Tracheal epithelial cell (primary cell): ENCODE measurements around the gene SEC24C. TPM values are rescaled to one million over a fixed set of nuclear protein-coding genes. Genes with fewer than 3 reads are reported as not detected.

Experiments used
- total RNA-seq: library from RNA; depleted of rRNA; stranded (reverse); fragments of >200 nt; gene quantifications from 2 replicates; pipeline ENCODE4 v1.2.1, GENCODE V29; 2014

SEC24C gene
- total RNA-seq = 45.6 and 52.1 TPM in 2 replicates

GRCh38 chr10:73743905-73744663 is at the start of gene SEC24C:
Gene SEC24C, plus strand, starts transcription at chr10:73744372. Its CDS starts 2,461 bp downstream, at chr10:73746833.

GRCh38 chr10:73697675-73698159 is 46.5 kb upstream of the SEC24C start, which contains the start of gene AGAP5:
Gene AGAP5, minus strand, starts transcription at chr10:73698109. Its CDS starts 354 bp downstream, at chr10:73697755.

GRCh38 chr10:73781879-73782748 is 37.9 kb downstream of the SEC24C start, which contains the start of gene CHCHD1:
Gene CHCHD1, plus strand, starts transcription at chr10:73782048. Its CDS starts 28 bp downstream, at chr10:73782076.

GRCh38 chr10:73785211-73785720 is 41.1 kb downstream of the SEC24C start, which contains the start of gene ZSWIM8:
Gene ZSWIM8, plus strand, starts transcription at chr10:73785606. Its CDS starts 273 bp downstream, at chr10:73785879.

Other genes starting within 250 kb of the SEC24C start
- 19.2 and 19.8 TPM in 2 replicates for gene PPP3CB, start 248.3 kb upstream of the SEC24C start, total RNA-seq
- 10.4 and 17.6 TPM in 2 replicates for gene USP54, start 153.0 kb upstream of the SEC24C start, total RNA-seq
- not detected in 2 replicates for gene MYOZ1, start 102.9 kb upstream of the SEC24C start, total RNA-seq
- not detected in 2 replicates for gene SYNPO2L, start 88.3 kb upstream of the SEC24C start, total RNA-seq
- 0.96 and 2.3 TPM in 2 replicates for gene AGAP5, start 46.3 kb upstream of the SEC24C start, total RNA-seq
- gene CHCHD1, start 37.7 kb downstream of the SEC24C start, total RNA-seq = 16.4 and 16.8 TPM in 2 replicates
- 39.3 and 44.1 TPM in 2 replicates for gene ZSWIM8, start 41.2 kb downstream of the SEC24C start, total RNA-seq
- 6.6 and 7.0 TPM in 2 replicates for gene NDST2, start 67.2 kb downstream of the SEC24C start, total RNA-seq
- gene CAMK2G, start 130.2 kb downstream of the SEC24C start, total RNA-seq = 18.3 and 23.2 TPM in 2 replicates
- 72.9 and 837 TPM in 2 replicates for gene PLAU, start 166.8 kb downstream of the SEC24C start, total RNA-seq